GM23248 (cell line): Measurements from ENCODE around the gene GALNT16. TPM values are rescaled to one million over a fixed set of nuclear protein-coding genes. Genes with fewer than 3 reads are reported as not detected.
"Not testable (repeated sequence)": the region's sequence is repeated elsewhere in the genome, so short reads cannot be mapped to it uniquely, and the experiment has no call there.

ENCODE experiments used
- DNase-seq: peaks from one replicate; pipeline ENCODE4 v3.0.0-alpha.2; 2015
- H2AFZ ChIP-seq: fragments of 200-600 bp; sonication (generic); 2 replicates; pipeline ENCODE4 v1.6.1; 2016; ENCODE audit warnings: antibody characterized with exemption
- H3F3A ChIP-seq: fragments of 200-600 bp; sonication (generic); 2 replicates; pipeline ENCODE4 v1.6.1; 2016; ENCODE audit warnings: mild to moderate bottlenecking, antibody characterized with exemption, mixed run types; ENCODE audit not compliant: insufficient read depth
- H3K27ac ChIP-seq: fragments of 200-600 bp; sonication (generic); 2 replicates; pipeline ENCODE4 v1.5.1; 2016; ENCODE audit warnings: mild to moderate bottlenecking
- H3K27me3 ChIP-seq: fragments of 200-600 bp; sonication (generic); replicated peaks from 2 replicates; pipeline ENCODE4 v1.6.1; 2016; ENCODE audit warnings: mild to moderate bottlenecking; ENCODE audit not compliant: insufficient read depth
- H3K36me3 ChIP-seq: fragments of 200-600 bp; sonication (generic); 2 replicates; pipeline ENCODE4 v1.6.1; 2016; ENCODE audit warnings: low read depth, mild to moderate bottlenecking
- H3K4me1 ChIP-seq: fragments of 200-600 bp; sonication (generic); 2 replicates; pipeline ENCODE4 v1.6.1; 2016; ENCODE audit warnings: mild to moderate bottlenecking; ENCODE audit not compliant: insufficient read depth
- H3K4me2 ChIP-seq: fragments of 200-600 bp; sonication (generic); one replicate; pipeline ENCODE4 v1.6.1; 2016; ENCODE audit warnings: mild to moderate bottlenecking; ENCODE audit not compliant: unreplicated experiment
- H3K4me3 ChIP-seq: fragments of 200-600 bp; sonication (generic); 2 replicates; pipeline ENCODE4 v1.5.1; 2016; ENCODE audit warnings: mild to moderate bottlenecking
- H3K79me2 ChIP-seq: fragments of 200-600 bp; sonication (generic); 2 replicates; pipeline ENCODE4 v1.6.1; 2016; ENCODE audit warnings: mild to moderate bottlenecking; ENCODE audit not compliant: insufficient read depth
- H3K9ac ChIP-seq: fragments of 200-600 bp; sonication (generic); 2 replicates; pipeline ENCODE4 v1.6.1; 2016; ENCODE audit warnings: mild to moderate bottlenecking
- H3K9me2 ChIP-seq: fragments of 200-600 bp; sonication (generic); 2 replicates; pipeline ENCODE4 v1.6.1; 2016; ENCODE audit warnings: mixed run types, mild to moderate bottlenecking, moderate library complexity; ENCODE audit not compliant: insufficient read depth
- H3K9me3 ChIP-seq: fragments of 200-600 bp; sonication (generic); one replicate; pipeline ENCODE4 v1.6.1; 2017; ENCODE audit warnings: low read depth
- H4K20me1 ChIP-seq: fragments of 200-600 bp; sonication (generic); 2 replicates; pipeline ENCODE4 v1.6.0; 2016; ENCODE audit not compliant: insufficient read depth
- EZH2 ChIP-seq: fragments of 200-600 bp; sonication (generic); IDR thresholded peaks from 2 replicates; pipeline ENCODE4 v1.6.1; 2018; ENCODE audit warnings: antibody characterized with exemption, mild to moderate bottlenecking; ENCODE audit not compliant: insufficient read depth, poor library complexity, severe bottlenecking
- EZH2phosphoT487 ChIP-seq: fragments of 200-600 bp; sonication (generic); IDR thresholded peaks from 2 replicates; pipeline ENCODE4 v1.6.1; 2018; ENCODE audit warnings: antibody characterized with exemption, moderate library complexity, mild to moderate bottlenecking, low read depth; ENCODE audit not compliant: insufficient read depth
- WGBS, 2 experiments: methylation state at CpG; one replicate each; pipeline ENCODE4 v1.1.6; 2015 to 2017; ENCODE audit warnings: low lambda C conversion rate in 2 of 2, low coverage in 1 of 2; ENCODE audit errors: missing lambda C conversion rate in 2 of 2; 5-methylcytosine and 5-hydroxymethylcytosine counted together
- in situ Hi-C: fragments of 300-500 bp; cut with MboI; formaldehyde crosslinking; loops from 2 replicates; pipeline ENCODE4 v1.15.0; 2020
- polyA plus RNA-seq: library from polyadenylated mRNA; unstranded; fragments of >200 nt; fragmentation: Nextera tagmentation; extraction: Ambion mirVana; gene quantifications from 2 replicates; pipeline ENCODE4 v1.2.1, GENCODE V29; 2016
- total RNA-seq: library from RNA; depleted of rRNA; stranded (reverse); fragments of >200 nt; shearing (Covaris generic); gene quantifications from 2 replicates; pipeline ENCODE4 v1.2.3, GENCODE V29; 2014; rRNA removed

GALNT16 gene
- 1.4 and 4.2 TPM in 2 replicates for total RNA-seq
- polyA plus RNA-seq: 0.59 and 0.86 TPM in 2 replicates

- no peak for TF ChIP-seq EZH2
- no peak for TF ChIP-seq EZH2phosphoT487
- no peaks in the 10 kb centered on the region for H4K20me1 ChIP-seq
- H3K9me2 ChIP-seq: no peaks in the 10 kb centered on the region
- H3F3A ChIP-seq: peaks cover 23% of the 10 kb centered on the region
- no peaks in the 10 kb centered on the region for H3K9me3 ChIP-seq
- no peaks in the 10 kb centered on the region for H3K36me3 ChIP-seq
- peak within 1 kb of the TSS; percentile 74 for H3K4me2 ChIP-seq
- H3K27ac ChIP-seq: no peak within 1 kb of the TSS
- peaks cover 24% of the 10 kb centered on the region for H3K4me1 ChIP-seq
- H3K4me3 ChIP-seq: peak within 1 kb of the TSS; percentile 73
- in situ Hi-C loops: loop anchor here (10.0 kb wide), 1 partner anchor 105 kb away; no protein-coding TSS in a partner anchor
- peak; percentile 59 for DNase-seq
- 2 to 4% methylated on average over 43 to 46 of the region's 74 CpGs for WGBS, 2 experiments
- H2AFZ ChIP-seq: peak within 1 kb of the TSS; percentile 69
- peaks cover 23% of the 10 kb centered on the region for H3K27me3 ChIP-seq
- H3K79me2 ChIP-seq: no peaks in the 10 kb centered on the region
- peak within 1 kb of the TSS; percentile 50 for H3K9ac ChIP-seq
These were observed at the start of gene GALNT16 for GRCh38 chr14:69259527-69260189. GALNT16 (plus strand) TSS chr14:69260158; CDS start chr14:69260291, 133 bp downstream.

- TF ChIP-seq EZH2phosphoT487 (no peak), EZH2 (no peak)
- Histone ChIP-seq H3K4me3 (no peak overlapping the region), H3K79me2 (no peaks in the 10 kb centered on the region), H2AFZ (no peak overlapping the region), H3K9me2 (no peaks in the 10 kb centered on the region), H3K4me1 (no peaks in the 10 kb centered on the region), H4K20me1 (no peaks in the 10 kb centered on the region), H3K9me3 (no peaks in the 10 kb centered on the region), H3K36me3 (peaks cover 4% of the 10 kb centered on the region; the same call in 1 of the 2 replicates), H3K4me2 (no peak overlapping the region), H3K27me3 (no peaks in the 10 kb centered on the region), H3F3A (no peaks in the 10 kb centered on the region), H3K9ac (no peak overlapping the region), H3K27ac (no peak overlapping the region)
- WGBS, 2 experiments: 75% methylated on average over 2 of the region's 2 CpGs
- DNase-seq: no peak
- in situ Hi-C loops: no loop called here
These were observed 45.6 kb upstream of the GALNT16 start for GRCh38 chr14:69214393-69214792.

GRCh38 chr14:69217663-69218062 is 42.3 kb upstream of the GALNT16 start:
- in situ Hi-C loops, H3K27ac ChIP-seq, H3K27me3 ChIP-seq, H3K36me3 ChIP-seq, DNase-seq, H3K9ac ChIP-seq, H3K4me1 ChIP-seq, H3K79me2 ChIP-seq, H3K9me2 ChIP-seq, H3F3A ChIP-seq, H3K9me3 ChIP-seq, H2AFZ ChIP-seq, H3K4me2 ChIP-seq, H4K20me1 ChIP-seq, H3K4me3 ChIP-seq: not testable (repeated sequence)
- WGBS, 2 experiments: 91 to 96% methylated on average over 3 of the region's 3 CpGs

- TF ChIP-seq EZH2: no peak
- TF ChIP-seq EZH2phosphoT487: no peak
- 95% methylated on average over 4 of the region's 4 CpGs for WGBS, 2 experiments
- Histone ChIP-seq H3K36me3 (no peaks in the 10 kb centered on the region), H3F3A (no peaks in the 10 kb centered on the region), H3K4me1 (peaks cover 11% of the 10 kb centered on the region), H3K79me2 (no peaks in the 10 kb centered on the region), H3K27ac (no peak overlapping the region), H3K9ac (no peak overlapping the region), H3K9me2 (no peaks in the 10 kb centered on the region), H3K4me2 (no peak overlapping the region), H3K27me3 (no peaks in the 10 kb centered on the region), H3K9me3 (no peaks in the 10 kb centered on the region), H2AFZ (no peak overlapping the region), H3K4me3 (no peak overlapping the region), H4K20me1 (no peaks in the 10 kb centered on the region)
- in situ Hi-C loops: loop anchor here (25.0 kb wide), 1 partner anchor 237 kb away; no protein-coding TSS in a partner anchor
- no peak for DNase-seq
These were observed 35.0 kb upstream of the GALNT16 start for GRCh38 chr14:69224946-69225345.
